HCT116 (cell line): ENCODE data around the gene LEMD1. TPM values are rescaled to one million over a fixed set of nuclear protein-coding genes. Genes with fewer than 3 reads are reported as not detected.
A peak's percentile ranks its signal among the peaks of the same experiment; 100 is the strongest.

Experiments
- ATAC-seq: fragments of 200-7000 bp; cut with Tn5 transposase; 2 replicates; pipeline ENCODE4 v1.9.1; 2020; ENCODE audit warnings: mild to moderate bottlenecking, moderate library complexity
- BruUV-seq: library from RNA; stranded (reverse); fragments of 400-500 nt; replicated peaks from 2 replicates; lab custom pipeline; 2021; lab: Mats Ljungman, UMichigan
- CTCF ChIA-PET: fragments of 300-600 bp; sonication (Branson Sonifier 250); formaldehyde crosslinking; loops from one replicate; lab custom pipeline; 2021; ENCODE audit warnings: antibody characterized with exemption; lab: Charles Lee
- POLR2A ChIA-PET: fragments of 300-600, 350-600 bp; sonication (Branson Sonifier 250); formaldehyde crosslinking; loops from one replicate; lab custom pipeline; 2021; ENCODE audit warnings: antibody characterized with exemption; lab: Charles Lee
- RAD21 ChIA-PET, 2 experiments: fragments of 300-600 bp; sonication (Branson Sonifier 250); formaldehyde crosslinking; loops; one replicate each; lab custom pipeline; 2023; ENCODE audit warnings: low total read pairs in 2 of 2; ENCODE audit not compliant: uncharacterized antibody in 2 of 2, unreplicated experiment in 2 of 2, low non-redundant PET in 1 of 2; lab: Charles Lee
- DNase-seq: peaks from one replicate; pipeline ENCODE4 v3.0.0-alpha.2; 2010; ENCODE audit warnings: low read depth, low spot score
- H2AFZ ChIP-seq: fragments of 200-600 bp; shearing (Covaris generic), sonication (generic); 2 replicates; pipeline ENCODE4 v1.6.1; 2017; ENCODE audit warnings: low read depth, mixed run types, mixed read lengths, antibody characterized with exemption, low read length; ENCODE audit not compliant: poor library complexity, severe bottlenecking
- H3K27ac ChIP-seq: 2 replicates; pipeline ENCODE4 v1.5.1; 2012; ENCODE audit warnings: low read depth, low read length
- H3K27me3 ChIP-seq: fragments of 200-600 bp; sonication (generic); 2 replicates; pipeline ENCODE4 v1.6.1; 2016; ENCODE audit warnings: mixed run types, low read length, mixed read lengths; ENCODE audit not compliant: insufficient read depth
- H3K36me3 ChIP-seq, 2 experiments: fragments of 200-500 bp in 1 of 2; fragments of 200-600 bp in 1 of 2; sonication (Bioruptor generic) in 1 of 2; sonication (generic) in 1 of 2; 2 replicates each; pipeline versions ENCODE4 v1.5.1 to v1.6.1; 2014 to 2016; ENCODE audit warnings: low read length in 2 of 2, inconsistent platforms in 1 of 2, mixed read lengths in 1 of 2, mixed run types in 1 of 2; ENCODE audit not compliant: insufficient read depth in 2 of 2, control insufficient read depth in 1 of 2
- H3K4me1 ChIP-seq, 2 experiments: fragments of 200-600 bp in 1 of 2; sonication (generic) in 1 of 2; 2 replicates each; pipeline versions ENCODE4 v1.5.1 to v1.6.1; 2012 to 2017; ENCODE audit warnings: low read length in 2 of 2, inconsistent platforms in 1 of 2, mild to moderate bottlenecking in 1 of 2, mixed read lengths in 1 of 2, mixed run types in 1 of 2, moderate library complexity in 1 of 2; ENCODE audit not compliant: insufficient read depth in 2 of 2, control insufficient read depth in 1 of 2
- H3K4me2 ChIP-seq: fragments of 200-600 bp; sonication (generic); 2 replicates; pipeline ENCODE4 v1.6.1; 2017; ENCODE audit warnings: mixed run types, low read length, mixed read lengths
- H3K4me3 ChIP-seq, 2 experiments: fragments of 200-600 bp in 1 of 2; sonication (generic) in 1 of 2; replicated peaks in 1 of 2; 2 replicates each; pipeline ENCODE4 v1.5.1; 2011 to 2016; ENCODE audit warnings: low read length in 2 of 2, control low read depth in 1 of 2, low read depth in 1 of 2, mild to moderate bottlenecking in 1 of 2, mixed read lengths in 1 of 2, mixed run types in 1 of 2
- H3K79me2 ChIP-seq: fragments of 200-600 bp; sonication (generic); 2 replicates; pipeline ENCODE4 v1.6.1; 2017; ENCODE audit warnings: mild to moderate bottlenecking, mixed run types, low read length, moderate library complexity, mixed read lengths; ENCODE audit not compliant: insufficient read depth
- H3K9ac ChIP-seq: fragments of 200-600 bp; sonication (generic); 2 replicates; pipeline ENCODE4 v1.6.1; 2016; ENCODE audit warnings: low read length, mixed read lengths
- H3K9me2 ChIP-seq: fragments of 200-600 bp; sonication (generic), shearing (Covaris generic); 2 replicates; pipeline ENCODE4 v1.6.1; 2017; ENCODE audit warnings: mixed run types, mild to moderate bottlenecking, moderate library complexity; ENCODE audit not compliant: insufficient read depth
- H3K9me3 ChIP-seq, 2 experiments: fragments of 200-500 bp in 1 of 2; fragments of 200-600 bp in 1 of 2; sonication (Bioruptor generic) in 1 of 2; sonication (generic) in 1 of 2; 2 replicates each; pipeline ENCODE4 v1.6.1; 2014 to 2017; ENCODE audit warnings: low read length in 2 of 2, mixed read lengths in 2 of 2, inconsistent platforms in 1 of 2, low read depth in 1 of 2, mild to moderate bottlenecking in 1 of 2, mixed run types in 1 of 2, moderate library complexity in 1 of 2; ENCODE audit not compliant: control insufficient read depth in 1 of 2, insufficient read depth in 1 of 2
- H4K20me1 ChIP-seq: fragments of 200-600 bp; sonication (generic), shearing (Covaris generic); 2 replicates; pipeline ENCODE4 v1.6.1; 2017; ENCODE audit warnings: mixed run types, mild to moderate bottlenecking, moderate library complexity; ENCODE audit not compliant: insufficient read depth
- CBX3 ChIP-seq: IDR thresholded peaks from 2 replicates; pipeline ENCODE4 v1.6.1; 2012; ENCODE audit warnings: low read depth
- CEBPB ChIP-seq: IDR thresholded peaks from 2 replicates; pipeline ENCODE4 v1.6.1; 2012; ENCODE audit warnings: low read depth
- CTCF ChIP-seq, 3 experiments: fragments of 200-600 bp in 1 of 3; sonication (generic) in 1 of 3; IDR thresholded peaks in 2 of 3; conservative IDR thresholded peaks in 1 of 3; 2 replicates each; pipeline ENCODE4 v1.5.1; 2012 to 2017; ENCODE audit warnings: low read depth in 2 of 3, low read length in 2 of 3, antibody characterized with exemption in 1 of 3, borderline replicate concordance in 1 of 3, control low read depth in 1 of 3, mild to moderate bottlenecking in 1 of 3, mixed read lengths in 1 of 3, mixed run types in 1 of 3, moderate library complexity in 1 of 3; ENCODE audit not compliant: insufficient read depth in 1 of 3
- FOSL1 ChIP-seq: IDR thresholded peaks from 2 replicates; pipeline ENCODE4 v1.6.1; 2012; ENCODE audit warnings: low read depth
- RAD21 ChIP-seq: IDR thresholded peaks from 2 replicates; pipeline ENCODE4 v1.6.1; 2012; ENCODE audit warnings: low read depth, mild to moderate bottlenecking
- SRF ChIP-seq: IDR thresholded peaks from 2 replicates; pipeline ENCODE4 v1.6.1; 2012; ENCODE audit warnings: low read depth
- ZNF274 ChIP-seq: fragments of 200-500 bp; sonication (Bioruptor generic); IDR thresholded peaks from 2 replicates; pipeline ENCODE4 v1.6.1; 2014; ENCODE audit warnings: mild to moderate bottlenecking, low read depth, low read length, inconsistent platforms
- intact Hi-C: fragments of 100-400 bp; cut with micrococcal nuclease; formaldehyde crosslinking; loops from 2 replicates; pipeline ENCODE4 v1.10.0; 2022
- total RNA-seq: library from RNA; stranded (reverse); gene quantifications from one replicate; pipeline ENCODE4 v1.2.1, GENCODE V29; 2021; ENCODE audit not compliant: unreplicated experiment

The LEMD1 gene
- total RNA-seq, 1 experiment from 2014 or later = 11.9 TPM

- ChIA-PET RAD21 (interaction anchor here (0.7 to 2.6 kb wide), 10 partner anchors 34 to 127 kb away, joined by 3 to 26 read pairs (median 5); no protein-coding TSS in a partner anchor), POLR2A (interaction anchor here (1.5 kb wide), 1 partner anchor 42 kb away, joined by 5 read pairs; no protein-coding TSS in a partner anchor), CTCF (interaction anchor here (0.6 to 3.4 kb wide), 19 partner anchors 10 to 268 kb away, joined by 3 to 85 read pairs (median 4); no protein-coding TSS in a partner anchor)
- Histone ChIP-seq H3K4me3 (no peak overlapping the region), H3K9me2 (no peaks in the 10 kb centered on the region), H3K9me3 (no peaks in the 10 kb centered on the region), H3K27ac (no peak overlapping the region), H3K4me2 (peak overlapping the region; percentile 21; the same call in 1 of the 2 replicates), H3K4me1 (peaks cover 0 to 8% of the 10 kb centered on the region in 2 experiments; a peak in 2 of 4 replicates), H3K79me2 (no peaks in the 10 kb centered on the region), H3K27me3 (no peaks in the 10 kb centered on the region), H3K36me3 (no peaks in the 10 kb centered on the region), H3K9ac (no peak overlapping the region), H4K20me1 (no peaks in the 10 kb centered on the region), H2AFZ (peak overlapping the region; percentile 73)
- intact Hi-C loops = loop anchor here (1.0 kb wide), 3 partner anchors 88 to 260 kb away; no protein-coding TSS in a partner anchor
- no peak for TF ChIP-seq CEBPB
- peak; percentile 82 to 97 (median 93) for TF ChIP-seq CTCF (IDR thresholded peaks at IDR 0.05 in 2 of 3, conservative IDR thresholded peaks at IDR 0.05 in 1 of 3; ENCODE audit: borderline replicate concordance in 1 of 3, insufficient read depth in 1 of 3, low read depth in 2 of 3, low read length in 2 of 3)
- no peak for TF ChIP-seq SRF
- no peak for TF ChIP-seq FOSL1
- TF ChIP-seq CBX3 = no peak
- peak; percentile 99 for TF ChIP-seq RAD21
- TF ChIP-seq ZNF274 = no peak
- BruUV-seq = no TSS peak
- ATAC-seq (peak; percentile 99), DNase-seq (peak; percentile 77)
Observed at GRCh38 chr1:205396967-205397616, 24.8 kb downstream of the LEMD1 start.
